ENCODE data around the gene FKRP.
"Not testable (repeated sequence)": the region's sequence is repeated elsewhere in the genome, so short reads cannot be mapped to it uniquely, and the experiment has no call there.

The FKRP gene

GRCh38 chr19:46798713-46799112 is 52.9 kb downstream of the FKRP start:
- TF ChIP-seq, protein P1, sequence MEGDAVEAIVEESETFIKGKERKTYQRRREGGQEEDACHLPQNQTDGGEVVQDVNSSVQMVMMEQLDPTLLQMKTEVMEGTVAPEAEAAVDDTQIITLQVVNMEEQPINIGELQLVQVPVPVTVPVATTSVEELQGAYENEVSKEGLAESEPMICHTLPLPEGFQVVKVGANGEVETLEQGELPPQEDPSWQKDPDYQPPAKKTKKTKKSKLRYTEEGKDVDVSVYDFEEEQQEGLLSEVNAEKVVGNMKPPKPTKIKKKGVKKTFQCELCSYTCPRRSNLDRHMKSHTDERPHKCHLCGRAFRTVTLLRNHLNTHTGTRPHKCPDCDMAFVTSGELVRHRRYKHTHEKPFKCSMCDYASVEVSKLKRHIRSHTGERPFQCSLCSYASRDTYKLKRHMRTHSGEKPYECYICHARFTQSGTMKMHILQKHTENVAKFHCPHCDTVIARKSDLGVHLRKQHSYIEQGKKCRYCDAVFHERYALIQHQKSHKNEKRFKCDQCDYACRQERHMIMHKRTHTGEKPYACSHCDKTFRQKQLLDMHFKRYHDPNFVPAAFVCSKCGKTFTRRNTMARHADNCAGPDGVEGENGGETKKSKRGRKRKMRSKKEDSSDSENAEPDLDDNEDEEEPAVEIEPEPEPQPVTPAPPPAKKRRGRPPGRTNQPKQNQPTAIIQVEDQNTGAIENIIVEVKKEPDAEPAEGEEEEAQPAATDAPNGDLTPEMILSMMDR (IDR thresholded peaks at IDR 0.05; ENCODE audit: insufficient read depth, low read depth, low read length, missing control alignments), result no peak
- no peak for DNase-seq (ENCODE audit: low read depth)
- H3K4me3 ChIP-seq (ENCODE audit: low read depth, low read length), result no peak overlapping the region

- H3K4me3 ChIP-seq (ENCODE audit: low read depth, low read length), result no peak overlapping the region
- DNase-seq (ENCODE audit: low read depth), result no peak
- TF ChIP-seq, protein P1 (IDR thresholded peaks at IDR 0.05; ENCODE audit: insufficient read depth, low read depth, low read length, missing control alignments), result no peak
These were observed 56.3 kb downstream of the FKRP start for GRCh38 chr19:46802152-46802551.

DNA sequence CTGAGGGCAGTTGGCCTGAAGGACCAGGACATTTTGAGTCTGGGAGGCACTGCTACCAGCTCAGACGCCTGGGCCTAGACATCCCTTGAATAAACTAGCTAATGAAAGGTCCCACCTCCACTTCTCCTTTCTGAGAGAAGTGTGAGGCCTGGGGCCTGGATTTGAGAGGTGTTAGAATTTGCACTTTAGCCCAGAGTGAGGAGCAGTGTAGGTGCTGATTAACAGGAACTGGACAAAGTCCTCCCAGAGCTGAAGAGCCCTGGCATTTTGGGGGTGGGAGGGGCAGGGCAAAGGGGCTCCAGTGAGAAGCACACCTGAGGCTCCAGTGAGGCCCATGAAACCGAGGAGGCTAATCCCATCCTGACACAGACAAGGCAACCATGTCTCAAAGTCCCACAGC is 57.7 kb downstream of the FKRP start:
- no peak overlapping the region for H3K4me3 ChIP-seq (ENCODE audit: low read depth, low read length)
- DNase-seq (ENCODE audit: low read depth), result no peak
- TF ChIP-seq, protein P1 (IDR thresholded peaks at IDR 0.05; ENCODE audit: insufficient read depth, low read depth, low read length, missing control alignments), result no peak

GRCh38 chr19:46804432-46804831 is 58.6 kb downstream of the FKRP start:
- DNase-seq (ENCODE audit: low read depth); H3K4me3 ChIP-seq (ENCODE audit: low read depth, low read length): not testable (repeated sequence)

DNA sequence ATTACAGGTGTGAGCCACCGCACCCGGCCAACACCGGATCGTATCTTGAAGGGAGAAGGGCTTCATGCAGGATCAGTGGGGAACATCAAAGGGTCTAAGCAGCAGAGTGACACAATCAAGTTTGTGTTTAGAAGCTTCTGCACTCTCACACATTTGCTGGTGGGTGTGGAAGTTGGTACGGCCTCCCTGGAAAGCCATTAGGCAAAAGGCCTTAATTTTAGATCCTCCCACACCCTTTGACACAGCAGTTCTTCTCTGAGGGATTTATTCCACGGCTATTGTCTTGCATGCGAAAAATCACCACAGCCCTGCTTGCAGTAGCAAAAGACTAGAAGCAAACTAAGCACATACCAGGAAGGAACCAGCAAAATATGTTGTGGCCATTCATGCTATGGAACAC is 60.8 kb downstream of the FKRP start:
- no peak overlapping the region for H3K4me3 ChIP-seq (ENCODE audit: low read depth, low read length)
- no peak for DNase-seq (ENCODE audit: low read depth)
- TF ChIP-seq, protein P1 (IDR thresholded peaks at IDR 0.05; ENCODE audit: insufficient read depth, low read depth, low read length, missing control alignments), result no peak
